ENCODE data around the gene LTA. TPM values are rescaled to one million over a fixed set of nuclear protein-coding genes. Genes with fewer than 3 reads are reported as not detected.

LTA gene
- total RNA-seq, 1 experiment from 2014 or later: 0.72 TPM

DNA sequence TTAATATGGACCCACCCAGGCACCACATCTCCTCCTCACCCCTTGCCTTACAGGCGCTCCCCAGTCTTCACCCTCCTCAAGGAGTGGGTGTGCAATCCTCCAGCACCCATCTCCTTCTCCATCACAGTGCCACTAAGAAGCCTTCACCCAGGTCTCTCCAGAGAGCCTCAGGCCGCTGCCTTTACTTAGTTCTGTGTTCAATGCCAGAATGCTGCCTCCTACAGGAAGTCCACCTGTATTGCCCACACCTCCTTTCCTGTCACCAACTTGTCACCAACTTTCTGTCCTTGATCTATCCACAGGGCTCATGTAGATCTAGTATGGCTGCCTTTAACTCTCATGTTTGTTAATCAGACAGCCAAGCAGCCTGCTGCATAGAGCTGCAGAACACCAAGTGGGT lies 13.4 kb downstream of the LTA start:
- H3K4me1 ChIP-seq (ENCODE audit: control insufficient read depth, insufficient read depth, low read length): peaks cover 3% of the 10 kb centered on the region; the same call in 1 of the 2 replicates
- TF ChIP-seq TCF7L2 (IDR thresholded peaks at IDR 0.05; ENCODE audit: low read depth, low read length) (no peak), POLR2AphosphoS5 (IDR thresholded peaks at IDR 0.05; ENCODE audit: low read depth, low read length) (no peak), SIN3A (IDR thresholded peaks at IDR 0.05; ENCODE audit: borderline replicate concordance, insufficient read depth, low read depth, low read length) (no peak)
- TF ChIP-seq, protein P1, sequence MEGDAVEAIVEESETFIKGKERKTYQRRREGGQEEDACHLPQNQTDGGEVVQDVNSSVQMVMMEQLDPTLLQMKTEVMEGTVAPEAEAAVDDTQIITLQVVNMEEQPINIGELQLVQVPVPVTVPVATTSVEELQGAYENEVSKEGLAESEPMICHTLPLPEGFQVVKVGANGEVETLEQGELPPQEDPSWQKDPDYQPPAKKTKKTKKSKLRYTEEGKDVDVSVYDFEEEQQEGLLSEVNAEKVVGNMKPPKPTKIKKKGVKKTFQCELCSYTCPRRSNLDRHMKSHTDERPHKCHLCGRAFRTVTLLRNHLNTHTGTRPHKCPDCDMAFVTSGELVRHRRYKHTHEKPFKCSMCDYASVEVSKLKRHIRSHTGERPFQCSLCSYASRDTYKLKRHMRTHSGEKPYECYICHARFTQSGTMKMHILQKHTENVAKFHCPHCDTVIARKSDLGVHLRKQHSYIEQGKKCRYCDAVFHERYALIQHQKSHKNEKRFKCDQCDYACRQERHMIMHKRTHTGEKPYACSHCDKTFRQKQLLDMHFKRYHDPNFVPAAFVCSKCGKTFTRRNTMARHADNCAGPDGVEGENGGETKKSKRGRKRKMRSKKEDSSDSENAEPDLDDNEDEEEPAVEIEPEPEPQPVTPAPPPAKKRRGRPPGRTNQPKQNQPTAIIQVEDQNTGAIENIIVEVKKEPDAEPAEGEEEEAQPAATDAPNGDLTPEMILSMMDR (IDR thresholded peaks at IDR 0.05): no peak; the same call in 1 of the 2 replicates
- TF ChIP-seq, protein P2, sequence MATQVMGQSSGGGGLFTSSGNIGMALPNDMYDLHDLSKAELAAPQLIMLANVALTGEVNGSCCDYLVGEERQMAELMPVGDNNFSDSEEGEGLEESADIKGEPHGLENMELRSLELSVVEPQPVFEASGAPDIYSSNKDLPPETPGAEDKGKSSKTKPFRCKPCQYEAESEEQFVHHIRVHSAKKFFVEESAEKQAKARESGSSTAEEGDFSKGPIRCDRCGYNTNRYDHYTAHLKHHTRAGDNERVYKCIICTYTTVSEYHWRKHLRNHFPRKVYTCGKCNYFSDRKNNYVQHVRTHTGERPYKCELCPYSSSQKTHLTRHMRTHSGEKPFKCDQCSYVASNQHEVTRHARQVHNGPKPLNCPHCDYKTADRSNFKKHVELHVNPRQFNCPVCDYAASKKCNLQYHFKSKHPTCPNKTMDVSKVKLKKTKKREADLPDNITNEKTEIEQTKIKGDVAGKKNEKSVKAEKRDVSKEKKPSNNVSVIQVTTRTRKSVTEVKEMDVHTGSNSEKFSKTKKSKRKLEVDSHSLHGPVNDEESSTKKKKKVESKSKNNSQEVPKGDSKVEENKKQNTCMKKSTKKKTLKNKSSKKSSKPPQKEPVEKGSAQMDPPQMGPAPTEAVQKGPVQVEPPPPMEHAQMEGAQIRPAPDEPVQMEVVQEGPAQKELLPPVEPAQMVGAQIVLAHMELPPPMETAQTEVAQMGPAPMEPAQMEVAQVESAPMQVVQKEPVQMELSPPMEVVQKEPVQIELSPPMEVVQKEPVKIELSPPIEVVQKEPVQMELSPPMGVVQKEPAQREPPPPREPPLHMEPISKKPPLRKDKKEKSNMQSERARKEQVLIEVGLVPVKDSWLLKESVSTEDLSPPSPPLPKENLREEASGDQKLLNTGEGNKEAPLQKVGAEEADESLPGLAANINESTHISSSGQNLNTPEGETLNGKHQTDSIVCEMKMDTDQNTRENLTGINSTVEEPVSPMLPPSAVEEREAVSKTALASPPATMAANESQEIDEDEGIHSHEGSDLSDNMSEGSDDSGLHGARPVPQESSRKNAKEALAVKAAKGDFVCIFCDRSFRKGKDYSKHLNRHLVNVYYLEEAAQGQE (IDR thresholded peaks at IDR 0.05; ENCODE audit: insufficient read depth in 1 of 2, low read depth in 2 of 2, low read length in 1 of 2): no peak
- no peak overlapping the region for H3K4me3 ChIP-seq (ENCODE audit: low read depth in 2 of 2, low read length in 2 of 2)
- in situ Hi-C loops (cut with HindIII; ENCODE audit: low pct_unique_long_range_greater_than_20kb, low sequenced_read_pairs) (no loop called here), intact Hi-C loops (cut with micrococcal nuclease; ENCODE audit: unreplicated experiment) (no loop called here)
- no peak for DNase-seq (ENCODE audit: low read depth, low spot score)
- POLR2A ChIA-PET: no interaction called here
- no TSS peak for BruUV-seq (replicated peaks)
- H3K27me3 ChIP-seq (ENCODE audit: control insufficient read depth, insufficient read depth, low read length): no peaks in the 10 kb centered on the region
- ATAC-seq: no peak
- CTCF ChIA-PET: interaction anchor here (0.6 kb wide), 1 partner anchor 11 kb away, joined by 3 read pairs; no protein-coding TSS in a partner anchor
- H3K9me3 ChIP-seq (ENCODE audit: control insufficient read depth, insufficient read depth, low read depth, low read length): no peaks in the 10 kb centered on the region
- no peak overlapping the region for H3K27ac ChIP-seq (ENCODE audit: low read length)
- H3K36me3 ChIP-seq (ENCODE audit: control insufficient read depth, insufficient read depth, low read length): no peaks in the 10 kb centered on the region

DNA sequence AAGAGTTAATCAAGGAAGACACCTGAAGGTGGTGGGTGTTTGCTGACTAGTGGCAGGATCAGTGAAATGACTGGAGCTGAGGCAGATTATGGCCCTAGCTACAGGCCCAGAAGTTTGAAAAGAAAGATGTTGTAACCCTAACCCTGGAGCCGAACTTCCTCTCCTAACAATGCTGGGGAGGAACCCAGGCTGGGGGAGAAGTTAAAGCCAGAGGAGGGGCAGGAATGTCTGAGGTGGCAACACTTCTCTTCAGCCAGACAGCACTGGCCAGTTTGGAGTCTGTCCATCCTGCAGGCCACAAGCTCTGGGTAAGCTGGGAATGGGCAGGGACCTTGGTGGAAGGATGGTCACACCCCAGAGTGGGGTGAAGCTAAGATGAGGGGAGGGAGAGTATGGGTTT lies 13.9 kb downstream of the LTA start, which contains the start of gene LST1:
TSS of gene LST1 (plus strand) at position 270 of the 400 bp plus-strand sequence. CDS start 1,023 bp downstream, outside the sequence.
- DNase-seq (ENCODE audit: low read depth, low spot score) (no peak), ATAC-seq (no peak)
- H3K4me1 ChIP-seq (ENCODE audit: control insufficient read depth, insufficient read depth, low read length): 0 out of 2 replicates have a peak, but pooled peaks cover 3% of the 10 kb centered on the region
- H3K27ac ChIP-seq (ENCODE audit: low read length): no peak within 1 kb of the TSS
- no TSS peak for BruUV-seq (replicated peaks)
- H3K27me3 ChIP-seq (ENCODE audit: control insufficient read depth, insufficient read depth, low read length): no peaks in the 10 kb centered on the region
- in situ Hi-C loops (cut with HindIII; ENCODE audit: low pct_unique_long_range_greater_than_20kb, low sequenced_read_pairs): no loop called here
- intact Hi-C loops (cut with micrococcal nuclease; ENCODE audit: unreplicated experiment): no loop called here
- no peak within 1 kb of the TSS for H3K4me3 ChIP-seq (ENCODE audit: low read depth in 2 of 2, low read length in 2 of 2)
- no peaks in the 10 kb centered on the region for H3K9me3 ChIP-seq (ENCODE audit: control insufficient read depth, insufficient read depth, low read depth, low read length)
- POLR2A ChIA-PET: no interaction called here
- CTCF ChIA-PET: interaction anchor here (0.6 kb wide), 1 partner anchor 12 kb away, joined by 3 read pairs; no protein-coding TSS in a partner anchor
- TF ChIP-seq TCF7L2 (IDR thresholded peaks at IDR 0.05; ENCODE audit: low read depth, low read length): no peak
- TF ChIP-seq, protein P1 (IDR thresholded peaks at IDR 0.05): no peak
- no peak for TF ChIP-seq POLR2AphosphoS5 (IDR thresholded peaks at IDR 0.05; ENCODE audit: low read depth, low read length)
- no peak for TF ChIP-seq SIN3A (IDR thresholded peaks at IDR 0.05; ENCODE audit: borderline replicate concordance, insufficient read depth, low read depth, low read length)
- TF ChIP-seq, protein P2 (IDR thresholded peaks at IDR 0.05; ENCODE audit: insufficient read depth in 1 of 2, low read depth in 2 of 2, low read length in 1 of 2): no peak
- no peaks in the 10 kb centered on the region for H3K36me3 ChIP-seq (ENCODE audit: control insufficient read depth, insufficient read depth, low read length)

Data from Panc1 (cell line).